HG02623 (cell line): ENCODE data around the gene RTL10.

ENCODE experiments used
- ATAC-seq: cut with Tn5 transposase; IDR thresholded peaks from one replicate; pipeline ENCODE4 v1.9.1; 2021; ENCODE audit warnings: moderate library complexity; ENCODE audit not compliant: unreplicated experiment

RTL10 gene, protein sequence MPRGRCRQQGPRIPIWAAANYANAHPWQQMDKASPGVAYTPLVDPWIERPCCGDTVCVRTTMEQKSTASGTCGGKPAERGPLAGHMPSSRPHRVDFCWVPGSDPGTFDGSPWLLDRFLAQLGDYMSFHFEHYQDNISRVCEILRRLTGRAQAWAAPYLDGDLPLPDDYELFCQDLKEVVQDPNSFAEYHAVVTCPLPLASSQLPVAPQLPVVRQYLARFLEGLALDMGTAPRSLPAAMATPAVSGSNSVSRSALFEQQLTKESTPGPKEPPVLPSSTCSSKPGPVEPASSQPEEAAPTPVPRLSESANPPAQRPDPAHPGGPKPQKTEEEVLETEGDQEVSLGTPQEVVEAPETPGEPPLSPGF

DNA sequence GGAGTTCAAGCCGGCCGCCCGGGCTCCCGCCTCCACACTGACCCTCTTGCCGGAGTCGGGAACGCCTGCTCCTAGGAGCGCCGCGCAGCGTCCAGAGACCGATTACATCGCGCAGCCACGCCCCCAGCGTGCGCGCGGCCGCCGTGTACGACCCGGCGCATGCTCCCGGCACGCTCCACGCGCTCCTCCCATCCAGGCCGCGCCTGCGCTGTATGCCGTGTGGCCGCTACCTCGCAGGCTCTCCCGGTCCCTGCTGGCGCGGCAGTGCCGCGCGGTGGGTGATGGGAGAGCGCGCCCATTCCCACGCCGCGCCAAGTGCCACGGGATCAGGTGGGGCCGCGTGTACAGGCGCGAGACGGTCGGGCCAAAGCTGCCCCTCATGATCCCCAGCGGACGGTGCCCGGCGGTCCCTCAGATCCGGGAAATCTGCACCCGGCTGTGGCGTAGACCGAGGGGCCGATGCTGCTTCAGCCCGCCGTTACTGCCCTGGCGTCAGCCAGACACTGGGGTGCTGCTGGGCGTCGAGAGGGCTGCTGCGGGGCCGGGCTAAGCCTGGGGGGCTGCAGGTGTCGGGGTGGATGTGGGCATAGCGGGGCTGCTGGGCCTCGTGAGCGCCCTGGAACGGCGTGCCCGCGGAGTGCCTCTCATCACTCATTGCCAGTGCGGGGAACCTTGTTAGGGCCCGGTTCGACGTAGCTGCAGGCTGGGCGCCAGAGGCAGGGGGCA lies at the start of gene RTL10, which contains the start of gene GNB1L:
TSS of gene RTL10 (minus strand) at position 97 of the 726 bp plus-strand sequence. CDS start 2,613 bp downstream, outside the sequence.
TSS of gene GNB1L (minus strand) at position 97 of the 726 bp plus-strand sequence. CDS start 33,519 bp downstream, outside the sequence.
- ATAC-seq, result peak; percentile 81

DNA sequence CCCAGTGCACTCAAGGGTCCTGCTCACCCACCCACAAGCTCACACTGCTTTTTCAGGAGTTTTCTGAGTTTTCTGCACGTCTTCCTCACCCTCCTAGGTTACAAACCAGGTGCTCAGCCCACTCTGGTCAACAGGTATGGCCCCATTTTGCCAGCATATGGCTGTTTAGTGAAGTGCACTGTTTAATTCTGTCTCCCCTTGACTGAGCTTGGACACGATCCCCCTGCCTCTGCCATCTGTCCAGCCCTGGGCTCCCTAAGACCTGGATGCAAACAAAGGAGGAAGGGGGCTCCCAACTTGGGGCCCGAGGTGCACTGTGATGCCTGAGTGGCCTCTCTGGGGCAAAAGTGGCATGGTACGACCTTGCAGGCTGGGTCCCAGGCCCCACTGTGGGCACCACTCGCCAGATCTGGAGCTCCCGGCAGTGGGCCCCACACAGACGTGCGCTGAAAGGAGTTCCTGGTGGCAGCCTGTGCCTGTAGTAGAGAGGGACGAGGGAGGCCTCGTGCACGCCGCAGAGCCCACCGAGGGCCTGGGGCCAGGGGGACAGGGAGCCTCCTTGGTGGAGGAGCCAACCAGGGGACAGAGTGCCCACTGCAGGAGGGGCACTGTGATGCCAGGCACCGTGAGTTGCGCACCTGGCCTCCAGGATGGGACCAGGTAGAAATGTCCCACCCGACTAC lies 49.6 kb upstream of the RTL10 start:
- no peak for ATAC-seq

- no peak for ATAC-seq
Observed at GRCh38 chr22:19903513-19903912, 48.8 kb upstream of the RTL10 start.

- no peak for ATAC-seq
Observed at GRCh38 chr22:19903031-19903430, 48.4 kb upstream of the RTL10 start.

DNA sequence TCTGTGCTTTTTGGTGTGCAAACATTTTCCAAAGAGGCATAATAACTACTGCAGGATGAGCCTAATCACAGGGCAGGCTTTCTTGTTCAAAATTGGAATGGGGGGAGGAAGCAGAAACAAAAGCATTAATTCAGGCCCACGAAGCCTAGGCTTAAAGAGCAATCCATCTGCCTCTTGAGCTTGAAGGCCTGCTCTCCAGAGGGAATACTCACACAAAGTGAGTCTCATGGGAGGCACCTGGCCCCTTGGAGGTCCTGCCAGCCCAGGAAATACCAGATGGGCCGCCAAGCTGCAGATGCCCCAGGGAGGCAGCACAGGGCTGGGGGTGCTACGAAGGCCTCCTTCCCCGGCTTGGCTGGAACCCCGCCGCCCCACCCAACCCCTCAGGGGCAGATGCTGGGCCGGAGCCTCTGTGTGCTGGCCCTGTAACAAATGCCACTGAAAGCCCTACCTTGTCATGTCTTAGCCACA lies 47.6 kb upstream of the RTL10 start:
- ATAC-seq, result no peak

DNA sequence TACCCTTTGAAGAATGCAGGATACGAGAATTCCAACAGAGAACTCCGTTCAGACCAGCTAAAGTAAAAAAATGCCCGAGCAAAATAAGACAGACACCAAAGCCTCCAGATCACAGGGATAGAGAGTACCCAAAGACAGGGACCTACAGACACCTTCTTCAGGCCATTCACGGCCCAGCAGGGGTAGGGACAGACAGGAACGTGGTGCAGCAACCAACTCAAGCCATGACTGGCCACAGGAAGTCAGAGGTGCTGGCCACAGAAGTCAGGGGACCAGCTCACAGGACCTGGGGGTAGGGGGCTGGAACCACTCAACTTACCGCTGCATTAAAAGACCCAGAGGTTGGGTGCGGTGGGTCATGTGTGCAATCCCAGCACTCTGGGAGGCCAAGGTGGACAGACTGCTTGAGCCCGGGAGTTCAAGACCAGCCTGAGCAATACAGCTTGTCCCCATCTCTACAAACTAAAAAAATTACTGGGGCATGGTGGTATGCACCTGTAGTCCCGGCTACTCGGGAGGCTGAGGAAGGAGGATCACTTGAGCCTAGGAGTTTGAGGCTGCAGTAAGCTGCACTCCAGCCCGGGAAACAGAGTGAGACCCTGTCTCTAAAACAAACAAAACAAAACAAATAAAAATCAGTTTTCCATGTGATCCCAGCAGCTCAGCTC lies 47.0 kb upstream of the RTL10 start:
- no peak for ATAC-seq

DNA sequence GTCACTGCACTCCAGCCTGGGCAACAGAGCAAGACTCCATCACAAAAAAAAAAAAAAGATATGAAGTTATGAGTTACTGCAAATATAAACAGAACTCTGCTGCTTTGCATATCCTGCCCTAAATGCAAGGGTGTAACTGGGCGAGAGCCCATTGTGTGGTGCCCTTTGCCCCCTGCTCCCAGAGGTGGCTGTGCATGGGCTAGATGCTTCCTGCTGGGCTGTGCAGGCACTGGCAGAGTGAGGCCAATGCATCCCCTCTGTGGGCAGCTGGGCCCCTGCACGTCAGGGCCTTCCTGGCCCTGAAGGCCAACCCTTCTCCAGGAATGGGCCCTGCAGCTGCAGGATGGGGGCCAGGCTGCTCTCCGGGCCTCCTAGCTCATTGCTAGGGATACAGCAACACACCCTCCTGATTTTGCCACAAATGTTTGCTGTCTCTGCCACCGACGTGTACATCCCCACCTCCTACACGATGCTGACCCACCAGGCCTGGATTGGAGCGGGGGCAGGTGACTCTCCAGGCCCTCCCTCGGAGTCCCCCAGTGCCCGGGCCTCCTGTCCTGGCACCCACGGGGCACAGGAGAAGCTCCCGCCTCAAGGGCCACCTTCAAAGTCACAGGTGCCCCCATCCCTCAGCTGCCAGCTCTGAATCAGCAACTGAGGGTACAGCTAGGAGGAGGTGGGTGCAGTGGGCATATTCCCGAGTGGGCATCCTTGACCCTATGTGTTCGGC lies 46.2 kb upstream of the RTL10 start:
- ATAC-seq, result no peak

GRCh38 chr22:19898831-19899567 lies 44.3 kb upstream of the RTL10 start:
- no peak for ATAC-seq

- no peak for ATAC-seq
Observed at GRCh38 chr22:19898145-19898544, 43.5 kb upstream of the RTL10 start.

DNA sequence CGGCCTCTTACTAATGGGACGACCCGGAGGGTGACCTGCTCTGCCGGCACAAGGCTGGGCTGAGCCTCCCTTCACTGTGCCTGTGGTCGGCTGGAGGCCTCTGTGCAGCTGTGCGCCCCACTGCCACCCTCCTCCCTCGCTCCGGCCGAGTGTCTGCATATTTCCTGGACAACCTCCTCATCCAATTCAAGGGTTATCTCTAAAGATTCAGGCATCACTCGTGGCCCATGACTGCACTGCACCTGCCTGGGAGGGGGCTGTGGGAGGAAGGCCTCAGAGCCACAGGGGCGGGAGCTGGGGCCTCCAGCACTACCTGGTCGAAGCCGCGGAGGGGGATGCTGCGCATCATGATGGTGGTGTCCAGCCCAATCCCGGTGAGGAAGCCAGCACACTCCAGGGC lies 43.1 kb upstream of the RTL10 start:
- ATAC-seq, result no peak

- ATAC-seq, result no peak
Observed at GRCh38 chr22:19896665-19897355, 42.1 kb upstream of the RTL10 start.

GRCh38 chr22:19895160-19895849 lies 40.6 kb upstream of the RTL10 start:
- no peak for ATAC-seq

GRCh38 chr22:19893363-19893762 lies 38.7 kb upstream of the RTL10 start:
- no peak for ATAC-seq

GRCh38 chr22:19892925-19893324 lies 38.3 kb upstream of the RTL10 start:
- no peak for ATAC-seq

DNA sequence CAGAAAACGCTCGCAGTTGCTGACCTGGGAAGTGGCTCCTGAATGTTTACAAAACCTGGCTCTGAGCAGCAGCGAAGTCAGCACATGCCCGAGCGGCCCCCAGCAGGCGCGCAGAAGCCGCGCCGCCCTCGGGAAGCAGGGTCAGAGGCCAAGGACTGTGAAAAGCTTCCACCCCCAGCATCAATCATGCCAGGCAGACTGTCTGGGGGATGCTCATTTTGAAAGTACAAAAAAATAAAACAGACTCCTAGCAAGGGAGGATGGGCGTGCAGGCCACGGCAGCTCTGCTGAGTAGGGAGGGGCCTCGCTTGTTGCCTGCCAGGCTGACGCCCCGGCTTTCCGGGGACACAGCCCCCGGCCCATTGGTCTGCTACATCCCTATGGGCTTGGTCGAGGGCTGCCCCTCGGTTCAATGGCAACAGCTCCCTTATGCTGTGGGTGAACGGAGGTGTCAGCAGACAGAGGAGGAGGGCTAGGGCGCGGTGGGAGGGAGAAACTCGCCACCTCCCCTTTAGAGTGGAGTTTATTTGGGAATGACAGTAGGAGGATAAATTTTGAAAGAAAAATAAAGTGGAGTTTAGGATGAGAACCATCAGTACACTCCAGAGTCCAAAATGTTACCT lies 37.7 kb upstream of the RTL10 start:
- no peak for ATAC-seq

DNA sequence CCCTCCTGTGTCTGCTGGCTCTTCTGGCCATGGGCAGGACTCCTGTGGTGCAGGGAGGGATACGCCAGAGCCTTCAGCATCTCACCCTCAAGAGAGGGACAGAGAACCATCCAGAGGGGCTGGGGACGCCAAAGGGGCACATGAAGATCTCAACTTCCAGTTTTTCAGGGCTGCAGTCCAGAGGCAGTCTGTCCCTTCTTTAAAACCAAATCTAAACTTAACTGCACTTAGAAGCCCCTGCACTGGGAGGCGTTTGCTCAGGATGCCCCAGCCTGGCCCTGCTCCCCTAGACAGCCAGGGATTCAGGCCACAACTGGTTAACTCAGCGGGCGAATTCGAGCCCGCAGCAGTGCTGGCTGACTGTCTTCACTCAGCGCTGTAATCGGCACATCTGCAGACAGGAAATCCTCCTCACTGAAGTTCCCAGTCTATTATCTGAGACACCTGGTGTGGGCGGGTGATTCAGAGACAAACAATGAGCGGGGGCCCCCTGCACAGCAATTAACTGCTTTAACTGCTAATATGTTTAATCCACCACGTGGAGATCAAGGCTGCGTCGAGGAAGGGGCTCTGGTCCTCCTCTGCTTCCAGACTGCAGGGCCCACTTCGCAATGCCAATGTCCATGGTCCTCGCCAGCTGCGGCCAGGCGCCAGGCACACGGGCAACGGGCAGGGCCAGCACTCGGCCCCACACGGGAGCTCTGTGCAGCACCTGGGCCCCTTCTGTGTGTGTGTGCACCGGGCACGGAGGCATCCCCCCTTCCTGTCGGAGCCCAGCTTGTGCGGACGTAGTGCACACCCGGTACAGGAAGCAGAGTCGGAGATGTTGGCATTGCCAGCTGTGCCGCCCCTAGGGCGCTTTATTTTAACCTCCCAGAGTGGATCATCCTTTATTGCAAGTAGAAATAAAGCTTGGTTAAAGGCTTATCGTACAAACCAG lies 36.9 kb upstream of the RTL10 start:
- ATAC-seq, result no peak
